ENCODE data around the gene ATG13.

Gene ATG13

GRCh38 chr11:46677991-46678740 is 60.8 kb downstream of the ATG13 start:
- no peaks in the 10 kb centered on the region for H3K9me3 ChIP-seq (ENCODE audit: control insufficient read depth, low read length)
- no peak overlapping the region for H4K8ac ChIP-seq (ENCODE audit: low read length)
- H3K4ac ChIP-seq (ENCODE audit: low read depth in 1 of 2, low read length in 2 of 2) = no peak overlapping the region
- H2BK12ac ChIP-seq (ENCODE audit: low read length in 2 of 2) = no peak overlapping the region
- H3K18ac ChIP-seq (ENCODE audit: low read depth in 1 of 2, low read length in 2 of 2) = no peak overlapping the region
- no peak overlapping the region for H2AK5ac ChIP-seq (ENCODE audit: low read length, severe bottlenecking)
- no peak overlapping the region for H3K4me2 ChIP-seq (ENCODE audit: low read length, poor library complexity, severe bottlenecking)
- no peak overlapping the region for H2BK15ac ChIP-seq (ENCODE audit: low read depth, poor library complexity, severe bottlenecking)
- H4K91ac ChIP-seq (ENCODE audit: low read length) = no peak overlapping the region
- no peak overlapping the region for H2BK120ac ChIP-seq (ENCODE audit: low read depth, low read length)
- no peak overlapping the region for H2BK5ac ChIP-seq (ENCODE audit: low read depth, low read length, poor library complexity, severe bottlenecking)
- H3K4me3 ChIP-seq (ENCODE audit: insufficient read depth in 1 of 2, low read depth in 1 of 2, low read length in 2 of 2) = no peak overlapping the region
- WGBS = 82% methylated on average over 10 of the region's 10 CpGs
- H3K27ac ChIP-seq (ENCODE audit: low read length, poor library complexity, severe bottlenecking) = no peak overlapping the region
- no peak overlapping the region for H2AFZ ChIP-seq (ENCODE audit: low read depth, low read length)
- peaks cover 77 to 80% of the 10 kb centered on the region in 2 experiments for H3K36me3 ChIP-seq (ENCODE audit: control insufficient read depth in 1 of 2, insufficient read depth in 2 of 2, low read depth in 1 of 2, low read length in 2 of 2)
- peaks cover 32% of the 10 kb centered on the region for H3K4me1 ChIP-seq (ENCODE audit: control insufficient read depth, insufficient read depth, low read depth, low read length)
- peaks cover 25% of the 10 kb centered on the region for H3K79me1 ChIP-seq (replicated peaks; ENCODE audit: low read length, poor library complexity, severe bottlenecking)
- peak; percentile 28 for DNase-seq
- H3K23ac ChIP-seq (ENCODE audit: low read length in 2 of 2) = no peak overlapping the region
- H3K14ac ChIP-seq (ENCODE audit: low read length in 2 of 2) = no peak overlapping the region
- H3K9ac ChIP-seq (ENCODE audit: low read length) = peak overlapping the region; percentile 59
- no peaks in the 10 kb centered on the region for H3K27me3 ChIP-seq (ENCODE audit: control insufficient read depth in 1 of 2, insufficient read depth in 1 of 2, low read length in 2 of 2)

- Histone ChIP-seq H3K14ac (ENCODE audit: low read length in 2 of 2) (no peak overlapping the region), H3K79me1 (replicated peaks; ENCODE audit: low read length, poor library complexity, severe bottlenecking) (peaks cover 27% of the 10 kb centered on the region), H3K9me3 (ENCODE audit: control insufficient read depth, low read length) (no peaks in the 10 kb centered on the region), H2AFZ (ENCODE audit: low read depth, low read length) (no peak overlapping the region), H3K4me3 (ENCODE audit: insufficient read depth in 1 of 2, low read depth in 1 of 2, low read length in 2 of 2) (no peak overlapping the region), H3K4me2 (ENCODE audit: low read length, poor library complexity, severe bottlenecking) (no peak overlapping the region), H2AK5ac (ENCODE audit: low read length, severe bottlenecking) (no peak overlapping the region), H4K91ac (ENCODE audit: low read length) (no peak overlapping the region), H4K8ac (ENCODE audit: low read length) (no peak overlapping the region), H3K4me1 (ENCODE audit: control insufficient read depth, insufficient read depth, low read depth, low read length) (peaks cover 32% of the 10 kb centered on the region), H3K4ac (ENCODE audit: low read depth in 1 of 2, low read length in 2 of 2) (no peak overlapping the region), H3K9ac (ENCODE audit: low read length) (peak overlapping the region; percentile 59), H3K27me3 (ENCODE audit: control insufficient read depth in 1 of 2, insufficient read depth in 1 of 2, low read length in 2 of 2) (no peaks in the 10 kb centered on the region), H2BK120ac (ENCODE audit: low read depth, low read length) (no peak overlapping the region), H3K27ac (ENCODE audit: low read length, poor library complexity, severe bottlenecking) (no peak overlapping the region), H2BK12ac (ENCODE audit: low read length in 2 of 2) (no peak overlapping the region), H3K23ac (ENCODE audit: low read length in 2 of 2) (no peak overlapping the region), H2BK5ac (ENCODE audit: low read depth, low read length, poor library complexity, severe bottlenecking) (no peak overlapping the region), H3K18ac (ENCODE audit: low read depth in 1 of 2, low read length in 2 of 2) (no peak overlapping the region), H3K36me3 (ENCODE audit: control insufficient read depth in 1 of 2, insufficient read depth in 2 of 2, low read depth in 1 of 2, low read length in 2 of 2) (peaks cover 75 to 78% of the 10 kb centered on the region in 2 experiments), H2BK15ac (ENCODE audit: low read depth, poor library complexity, severe bottlenecking) (no peak overlapping the region)
- DNase-seq = no peak
- 95% methylated on average over 9 of the region's 9 CpGs for WGBS
Measured at GRCh38 chr11:46678741-46679130, 61.4 kb downstream of the ATG13 start.

- Histone ChIP-seq H3K4ac (ENCODE audit: low read depth in 1 of 2, low read length in 2 of 2) (no peak overlapping the region), H3K14ac (ENCODE audit: low read length in 2 of 2) (no peak overlapping the region), H2AFZ (ENCODE audit: low read depth, low read length) (no peak overlapping the region), H2BK12ac (ENCODE audit: low read length in 2 of 2) (no peak overlapping the region), H3K36me3 (ENCODE audit: control insufficient read depth in 1 of 2, insufficient read depth in 2 of 2, low read depth in 1 of 2, low read length in 2 of 2) (peaks cover 71 to 78% of the 10 kb centered on the region in 2 experiments), H2BK120ac (ENCODE audit: low read depth, low read length) (no peak overlapping the region), H2BK15ac (ENCODE audit: low read depth, poor library complexity, severe bottlenecking) (no peak overlapping the region), H3K79me1 (replicated peaks; ENCODE audit: low read length, poor library complexity, severe bottlenecking) (peaks cover 30% of the 10 kb centered on the region), H3K4me3 (ENCODE audit: insufficient read depth in 1 of 2, low read depth in 1 of 2, low read length in 2 of 2) (no peak overlapping the region), H3K18ac (ENCODE audit: low read depth in 1 of 2, low read length in 2 of 2) (no peak overlapping the region), H3K27ac (ENCODE audit: low read length, poor library complexity, severe bottlenecking) (no peak overlapping the region), H2AK5ac (ENCODE audit: low read length, severe bottlenecking) (no peak overlapping the region), H3K4me1 (ENCODE audit: control insufficient read depth, insufficient read depth, low read depth, low read length) (peaks cover 31% of the 10 kb centered on the region), H3K27me3 (ENCODE audit: control insufficient read depth in 1 of 2, insufficient read depth in 1 of 2, low read length in 2 of 2) (no peaks in the 10 kb centered on the region), H3K23ac (ENCODE audit: low read length in 2 of 2) (no peak overlapping the region), H2BK5ac (ENCODE audit: low read depth, low read length, poor library complexity, severe bottlenecking) (no peak overlapping the region), H3K9ac (ENCODE audit: low read length) (no peak overlapping the region), H4K91ac (ENCODE audit: low read length) (no peak overlapping the region), H3K4me2 (ENCODE audit: low read length, poor library complexity, severe bottlenecking) (no peak overlapping the region), H4K8ac (ENCODE audit: low read length) (no peak overlapping the region), H3K9me3 (ENCODE audit: control insufficient read depth, low read length) (no peaks in the 10 kb centered on the region)
- 97% methylated on average over 26 of the region's 26 CpGs for WGBS
- no peak for DNase-seq
Measured at GRCh38 chr11:46679241-46680163, 62.1 kb downstream of the ATG13 start.

GRCh38 chr11:46680164-46680760 is 62.9 kb downstream of the ATG13 start:
- Histone ChIP-seq H3K4me1 (ENCODE audit: control insufficient read depth, insufficient read depth, low read depth, low read length) (peaks cover 25% of the 10 kb centered on the region), H3K14ac (ENCODE audit: low read length in 2 of 2) (no peak overlapping the region), H4K91ac (ENCODE audit: low read length) (no peak overlapping the region), H2BK120ac (ENCODE audit: low read depth, low read length) (no peak overlapping the region), H2AK5ac (ENCODE audit: low read length, severe bottlenecking) (no peak overlapping the region), H3K18ac (ENCODE audit: low read depth in 1 of 2, low read length in 2 of 2) (no peak overlapping the region), H2AFZ (ENCODE audit: low read depth, low read length) (no peak overlapping the region), H3K9me3 (ENCODE audit: control insufficient read depth, low read length) (no peaks in the 10 kb centered on the region), H3K4me3 (ENCODE audit: insufficient read depth in 1 of 2, low read depth in 1 of 2, low read length in 2 of 2) (no peak overlapping the region), H3K36me3 (ENCODE audit: control insufficient read depth in 1 of 2, insufficient read depth in 2 of 2, low read depth in 1 of 2, low read length in 2 of 2) (peaks cover 72 to 84% of the 10 kb centered on the region in 2 experiments), H3K9ac (ENCODE audit: low read length) (no peak overlapping the region), H2BK12ac (ENCODE audit: low read length in 2 of 2) (no peak overlapping the region), H3K27ac (ENCODE audit: low read length, poor library complexity, severe bottlenecking) (no peak overlapping the region), H3K27me3 (ENCODE audit: control insufficient read depth in 1 of 2, insufficient read depth in 1 of 2, low read length in 2 of 2) (no peaks in the 10 kb centered on the region), H3K23ac (ENCODE audit: low read length in 2 of 2) (no peak overlapping the region), H3K79me1 (replicated peaks; ENCODE audit: low read length, poor library complexity, severe bottlenecking) (peaks cover 30% of the 10 kb centered on the region), H3K4me2 (ENCODE audit: low read length, poor library complexity, severe bottlenecking) (no peak overlapping the region), H3K4ac (ENCODE audit: low read depth in 1 of 2, low read length in 2 of 2) (no peak overlapping the region), H2BK15ac (ENCODE audit: low read depth, poor library complexity, severe bottlenecking) (no peak overlapping the region), H4K8ac (ENCODE audit: low read length) (no peak overlapping the region), H2BK5ac (ENCODE audit: low read depth, low read length, poor library complexity, severe bottlenecking) (no peak overlapping the region)
- DNase-seq = no peak
- 96% methylated on average over 21 of the region's 21 CpGs for WGBS
